C4-2B (cell line): ENCODE measurements around the gene IL22RA2.

Experiments
- H3K27ac ChIP-seq: fragments of 450-650 bp; 2 replicates; pipeline ENCODE4 v1.5.1; 2017
- ZFX ChIP-seq: fragments of 450-650 bp; IDR thresholded peaks from 2 replicates; pipeline ENCODE4 v1.6.1; 2017
- TF ChIP-seq, protein P1 (sequence below): fragments of 450-650 bp; conservative IDR thresholded peaks from 2 replicates; pipeline ENCODE4 v1.5.1; 2017; ENCODE audit warnings: mild to moderate bottlenecking

The IL22RA2 gene

DNA sequence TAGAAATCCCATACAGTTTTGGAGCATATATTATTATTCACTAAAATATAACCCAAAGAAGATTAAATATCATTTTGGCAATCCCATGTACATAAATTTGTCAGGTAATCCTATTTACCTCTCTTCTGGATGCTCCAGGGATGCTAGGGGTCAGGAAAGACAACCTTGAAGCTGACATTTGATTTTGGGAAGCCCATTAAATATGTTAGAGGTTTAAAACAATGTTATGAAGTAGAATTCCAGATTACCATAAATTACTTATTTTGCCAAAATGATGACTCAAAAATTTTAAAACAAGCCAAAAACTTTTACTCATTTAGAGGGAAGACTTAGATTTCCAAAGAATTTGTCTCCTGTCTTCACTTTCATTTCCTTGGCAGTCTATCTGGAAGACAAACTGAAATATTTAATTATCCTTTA is 9.2 kb upstream of the IL22RA2 start:
- TF ChIP-seq, protein P1, sequence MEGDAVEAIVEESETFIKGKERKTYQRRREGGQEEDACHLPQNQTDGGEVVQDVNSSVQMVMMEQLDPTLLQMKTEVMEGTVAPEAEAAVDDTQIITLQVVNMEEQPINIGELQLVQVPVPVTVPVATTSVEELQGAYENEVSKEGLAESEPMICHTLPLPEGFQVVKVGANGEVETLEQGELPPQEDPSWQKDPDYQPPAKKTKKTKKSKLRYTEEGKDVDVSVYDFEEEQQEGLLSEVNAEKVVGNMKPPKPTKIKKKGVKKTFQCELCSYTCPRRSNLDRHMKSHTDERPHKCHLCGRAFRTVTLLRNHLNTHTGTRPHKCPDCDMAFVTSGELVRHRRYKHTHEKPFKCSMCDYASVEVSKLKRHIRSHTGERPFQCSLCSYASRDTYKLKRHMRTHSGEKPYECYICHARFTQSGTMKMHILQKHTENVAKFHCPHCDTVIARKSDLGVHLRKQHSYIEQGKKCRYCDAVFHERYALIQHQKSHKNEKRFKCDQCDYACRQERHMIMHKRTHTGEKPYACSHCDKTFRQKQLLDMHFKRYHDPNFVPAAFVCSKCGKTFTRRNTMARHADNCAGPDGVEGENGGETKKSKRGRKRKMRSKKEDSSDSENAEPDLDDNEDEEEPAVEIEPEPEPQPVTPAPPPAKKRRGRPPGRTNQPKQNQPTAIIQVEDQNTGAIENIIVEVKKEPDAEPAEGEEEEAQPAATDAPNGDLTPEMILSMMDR = no peak
- no peak for TF ChIP-seq ZFX
- H3K27ac ChIP-seq = no peak overlapping the region

DNA sequence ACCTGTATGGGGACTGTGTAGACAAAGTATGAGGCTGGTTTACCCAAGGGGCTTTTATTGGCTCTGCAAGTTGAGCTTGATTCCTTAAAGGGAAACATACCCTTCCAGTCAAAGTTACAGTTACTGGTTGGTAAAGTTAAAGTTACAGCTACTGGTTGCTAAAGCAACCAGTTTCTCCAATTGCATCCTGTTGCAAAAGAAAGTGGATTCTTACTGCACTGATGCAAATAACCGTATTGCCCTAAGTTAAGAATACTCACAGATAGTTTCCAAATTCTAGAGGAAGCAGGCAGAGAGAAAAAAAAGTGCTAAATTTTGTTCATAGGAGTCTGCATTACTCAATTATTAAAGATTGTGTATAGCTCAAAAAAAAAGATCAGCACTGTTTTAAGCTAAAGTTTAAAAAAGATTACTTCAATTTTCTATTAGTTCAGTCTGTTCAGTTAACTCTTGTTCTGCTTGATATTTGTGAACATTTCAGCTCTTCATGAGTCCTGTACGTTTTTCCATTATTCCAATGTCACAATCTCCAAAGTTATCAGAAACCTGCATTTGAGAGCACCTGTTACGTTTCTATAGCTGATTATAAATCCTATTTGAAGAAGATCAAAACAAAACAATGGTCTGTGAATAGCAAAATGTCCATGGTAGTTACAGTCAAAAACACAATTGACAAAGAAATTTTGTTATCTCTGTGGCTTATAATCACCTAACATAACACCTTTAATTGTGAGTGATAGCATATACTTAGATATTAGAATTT is 8.6 kb upstream of the IL22RA2 start:
- no peak overlapping the region for H3K27ac ChIP-seq
- no peak for TF ChIP-seq ZFX

DNA sequence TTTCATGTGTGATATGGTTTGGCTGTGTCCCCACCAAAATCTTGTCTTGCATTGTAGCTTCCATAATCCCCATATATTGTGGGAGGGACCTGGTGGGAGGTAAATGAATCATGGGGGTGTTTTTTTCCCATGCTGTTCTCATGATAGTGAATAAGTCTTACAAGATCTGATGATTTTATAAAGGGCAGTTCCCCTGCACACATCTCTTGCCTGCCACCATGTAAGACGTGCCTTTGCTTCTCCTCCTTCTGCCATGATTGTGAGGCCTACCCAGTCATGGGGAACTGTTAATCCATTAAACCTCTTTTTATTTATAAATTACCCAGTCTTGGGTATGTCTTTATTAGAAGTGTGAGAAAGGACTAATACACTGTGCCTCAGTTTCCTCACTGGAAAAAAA is 4.2 kb upstream of the IL22RA2 start:
- no peak overlapping the region for H3K27ac ChIP-seq
- TF ChIP-seq ZFX = no peak
- TF ChIP-seq, protein P1 = no peak

GRCh38 chr6:137176729-137177128 is 3.3 kb upstream of the IL22RA2 start:
- TF ChIP-seq, protein P1 = no peak
- no peak for TF ChIP-seq ZFX
- H3K27ac ChIP-seq = no peak overlapping the region

DNA sequence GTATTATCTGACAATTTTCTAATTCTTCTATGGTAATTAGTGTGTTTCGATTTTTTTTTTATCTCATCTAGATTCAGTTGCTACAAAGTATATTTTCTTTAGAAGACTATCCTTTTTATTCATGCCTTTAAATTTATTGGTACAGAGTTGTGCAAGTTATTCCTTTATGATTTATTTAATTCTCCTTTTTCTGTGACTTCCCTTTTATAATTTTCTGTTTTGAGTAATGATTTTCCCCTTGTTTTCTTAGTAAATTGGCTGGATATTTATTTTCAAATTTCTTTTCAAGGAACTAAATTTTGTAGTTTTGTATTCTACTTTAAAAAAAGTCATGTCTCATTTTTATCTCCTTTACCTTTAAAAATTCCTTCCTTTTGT is 2.4 kb upstream of the IL22RA2 start:
- TF ChIP-seq ZFX = no peak
- TF ChIP-seq, protein P1 = no peak
- no peak overlapping the region for H3K27ac ChIP-seq

DNA sequence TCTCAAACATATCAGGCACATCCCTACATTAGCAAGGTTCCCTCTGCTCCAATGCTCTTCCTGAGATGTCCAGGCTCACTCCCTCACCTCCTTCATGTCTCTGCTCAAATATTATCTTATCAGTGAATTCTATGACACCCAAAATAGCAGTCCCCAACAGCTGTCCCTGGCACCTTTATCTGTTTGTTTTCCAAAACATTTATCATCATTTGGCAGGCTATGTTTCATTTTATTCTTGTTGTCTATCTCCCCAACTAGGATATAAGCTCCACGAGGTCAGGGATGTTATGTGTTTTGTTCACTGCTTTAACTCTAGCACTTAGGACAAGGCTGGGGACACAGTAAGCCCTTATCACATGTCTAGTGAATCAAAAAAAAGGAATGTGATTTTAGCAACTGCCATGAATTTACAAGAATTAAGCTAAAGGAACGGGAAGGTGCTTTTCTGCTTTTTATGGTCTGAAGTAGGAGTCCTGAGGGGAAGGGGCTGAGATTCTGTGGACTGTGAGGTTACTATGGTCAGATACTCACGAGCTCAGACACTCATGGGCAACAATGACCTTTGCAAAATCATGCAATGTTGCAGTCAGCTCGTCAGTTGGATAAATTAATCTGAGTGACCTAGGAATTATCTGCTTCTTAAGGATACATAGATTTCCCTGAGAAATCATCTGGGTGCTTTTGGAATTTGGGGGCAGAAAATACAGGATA is 1.9 kb upstream of the IL22RA2 start:
- TF ChIP-seq ZFX = no peak
- TF ChIP-seq, protein P1 = no peak

DNA sequence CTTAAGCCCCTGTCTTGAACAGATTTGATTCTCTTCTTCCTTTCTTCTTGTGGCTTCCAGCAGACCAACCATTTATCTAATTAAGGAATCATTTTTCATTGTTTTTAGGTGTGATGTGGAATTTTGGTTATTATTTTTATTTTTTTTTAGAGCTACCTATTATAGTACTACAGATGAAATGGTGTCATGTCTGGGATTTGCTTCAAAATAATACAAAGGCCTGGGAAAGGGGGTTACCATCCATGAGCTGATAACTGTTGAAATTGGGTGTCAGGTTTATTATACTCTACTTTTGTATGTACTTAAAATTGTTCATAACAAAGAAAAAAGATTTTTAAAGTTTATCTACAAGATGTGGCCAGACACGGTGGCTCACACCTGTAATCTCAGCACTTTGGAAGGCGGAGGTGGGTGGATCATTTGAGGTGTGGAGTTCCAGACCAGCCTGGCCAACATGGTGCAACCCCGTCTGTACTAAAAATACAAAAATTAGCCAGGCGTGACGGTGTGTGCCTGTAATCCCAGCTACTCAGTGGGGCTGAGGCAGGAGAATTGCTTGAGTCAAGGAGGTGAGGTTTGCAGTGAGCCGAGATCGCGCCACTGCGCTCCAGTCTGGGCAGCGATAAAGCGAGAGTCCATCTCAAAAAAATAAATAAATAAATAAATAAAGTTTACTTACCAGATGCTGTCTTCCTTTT is 561 bp downstream of the IL22RA2 start:
- no peak overlapping the region for H3K27ac ChIP-seq
- no peak for TF ChIP-seq ZFX
- TF ChIP-seq, protein P1 = no peak

More for the DNA sequence above, 1.9 kb upstream of the IL22RA2 start:
- no peak overlapping the region for H3K27ac ChIP-seq
